SK-N-SH (cell line): ENCODE results near the gene CCDC102A. TPM values are rescaled to one million over a fixed set of nuclear protein-coding genes. Genes with fewer than 3 reads are reported as not detected.

Experiments used
- CTCF ChIA-PET: fragments of 300-600, 350-600 bp; formaldehyde crosslinking; extraction: SDS; loops from one replicate; lab custom pipeline; 2021; lab: Yijun Ruan, JAX
- POLR2A ChIA-PET: fragments of 350-600 bp; sonication (Branson Sonifier 250); formaldehyde crosslinking; extraction: SDS; loops from one replicate; lab custom pipeline; 2020; ENCODE audit warnings: antibody characterized with exemption, inconsistent platforms; lab: Yijun Ruan, JAX
- DNase-seq: peaks from one replicate; pipeline ENCODE4 v3.0.0; 2012
- H2AFZ ChIP-seq: fragments of 200-600 bp; sonication (generic); 2 replicates; pipeline ENCODE4 v1.8.1; 2016; ENCODE audit warnings: antibody characterized with exemption, mild to moderate bottlenecking, low read depth
- H3F3A ChIP-seq: fragments of 200-600 bp; sonication (generic); replicated peaks from 2 replicates; pipeline ENCODE3; 2016; ENCODE audit warnings: antibody characterized with exemption, mild to moderate bottlenecking; ENCODE audit not compliant: insufficient read depth
- H3K27ac ChIP-seq, 2 experiments: fragments of 200-500 bp in 1 of 2; fragments of 200-600 bp in 1 of 2; sonication (Bioruptor generic) in 1 of 2; sonication (generic), shearing (Covaris generic) in 1 of 2; 2 replicates each; pipeline versions ENCODE4 v1.5.1 to v1.6.1; 2014 to 2016; ENCODE audit warnings: low read depth in 2 of 2, inconsistent platforms in 1 of 2, low read length in 1 of 2, mild to moderate bottlenecking in 1 of 2, mixed read lengths in 1 of 2
- H3K27me3 ChIP-seq: fragments of 200-600 bp; sonication (generic), shearing (Covaris generic); 2 replicates; pipeline ENCODE4 v1.6.1; 2016; ENCODE audit warnings: mixed run types; ENCODE audit not compliant: insufficient read depth
- H3K36me3 ChIP-seq, 2 experiments: fragments of 200-500 bp in 1 of 2; fragments of 200-600 bp in 1 of 2; sonication (Bioruptor generic) in 1 of 2; sonication (generic) in 1 of 2; replicated peaks in 1 of 2; 2 replicates each; pipeline versions ENCODE3 to v1.5.1; 2014 to 2016; ENCODE audit warnings: low read length in 1 of 2, mild to moderate bottlenecking in 1 of 2; ENCODE audit not compliant: insufficient read depth in 2 of 2, control insufficient read depth in 1 of 2
- H3K4me1 ChIP-seq, 2 experiments: fragments of 200-500 bp in 1 of 2; fragments of 200-600 bp in 1 of 2; sonication (Bioruptor generic) in 1 of 2; sonication (generic), shearing (Covaris generic) in 1 of 2; 2 replicates each; pipeline versions ENCODE4 v1.5.1 to v1.6.1; 2014 to 2016; ENCODE audit warnings: low read depth in 1 of 2, low read length in 1 of 2, mixed run types in 1 of 2; ENCODE audit not compliant: insufficient read depth in 2 of 2, control insufficient read depth in 1 of 2
- H3K4me2 ChIP-seq: fragments of 200-600 bp; sonication (generic), shearing (Covaris generic); 2 replicates; pipeline ENCODE4 v1.6.1; 2017; ENCODE audit warnings: mixed run types
- H3K4me3 ChIP-seq, 2 experiments: fragments of 200-500 bp in 1 of 2; fragments of 200-600 bp in 1 of 2; sonication (Bioruptor generic) in 1 of 2; sonication (generic), shearing (Covaris generic) in 1 of 2; 2 replicates each; pipeline versions ENCODE4 v1.5.1 to v1.8.1; 2014 to 2016; ENCODE audit warnings: low read depth in 2 of 2, inconsistent platforms in 1 of 2, low read length in 1 of 2, mild to moderate bottlenecking in 1 of 2, mixed read lengths in 1 of 2, moderate library complexity in 1 of 2
- H3K79me2 ChIP-seq: fragments of 200-600 bp; sonication (generic); 2 replicates; pipeline ENCODE4 v1.8.1; 2017; ENCODE audit warnings: mild to moderate bottlenecking; ENCODE audit not compliant: insufficient read depth
- H3K9ac ChIP-seq: fragments of 200-600 bp; sonication (generic); 2 replicates; pipeline ENCODE4 v1.6.1; 2017; ENCODE audit warnings: mixed run types
- H3K9me2 ChIP-seq: fragments of 200-600 bp; sonication (generic); 2 replicates; pipeline ENCODE4 v1.6.1; 2017; ENCODE audit warnings: mixed run types
- H3K9me3 ChIP-seq: fragments of 200-600 bp; sonication (generic); 2 replicates; pipeline ENCODE4 v1.6.1; 2017; ENCODE audit warnings: mixed run types, mild to moderate bottlenecking, moderate library complexity
- H4K20me1 ChIP-seq: fragments of 200-600 bp; sonication (generic); 2 replicates; pipeline ENCODE4 v1.6.1; 2017; ENCODE audit warnings: mild to moderate bottlenecking, mixed run types; ENCODE audit not compliant: insufficient read depth
- ELF1 ChIP-seq: IDR thresholded peaks from 2 replicates; pipeline ENCODE4 v1.4.0; 2012
- EZH2phosphoT487 ChIP-seq: fragments of 200-600 bp; sonication (generic); IDR thresholded peaks from 2 replicates; pipeline ENCODE4 v1.6.1; 2017; ENCODE audit warnings: low read depth, mixed run types, mild to moderate bottlenecking, antibody characterized with exemption, moderate library complexity, borderline replicate concordance
- GATA2 ChIP-seq: sonication (generic); formaldehyde crosslinking; IDR thresholded peaks from 2 replicates; pipeline ENCODE4 v1.5.0; 2020; ENCODE audit warnings: mild to moderate bottlenecking, missing genetic modification reagents
- IRF3 ChIP-seq: fragments of 150-350 bp; IDR thresholded peaks from 2 replicates; pipeline ENCODE4 v1.6.1; 2016; ENCODE audit warnings: mild to moderate bottlenecking, low read depth, low read length
- SMC3 ChIP-seq: IDR thresholded peaks from 2 replicates; pipeline ENCODE4 v1.6.1; 2012; ENCODE audit warnings: low read depth, low read length, improper control_type of control experiment
- USF1 ChIP-seq: IDR thresholded peaks from 2 replicates; pipeline ENCODE4 v1.4.0; 2012; ENCODE audit warnings: low read depth, borderline replicate concordance
- USF2 ChIP-seq: fragments of 150-350 bp; IDR thresholded peaks from 2 replicates; pipeline ENCODE4 v1.6.1; 2017; ENCODE audit warnings: antibody characterized with exemption, low read length, low read depth, borderline replicate concordance
- ZBTB33 ChIP-seq: IDR thresholded peaks from 2 replicates; pipeline ENCODE4 v1.4.0; 2012; ENCODE audit warnings: low read depth, borderline replicate concordance
- WGBS: methylation state at CpG from one replicate; pipeline ENCODE4 v1.1.6; 2017; ENCODE audit warnings: low lambda C conversion rate; 5-methylcytosine and 5-hydroxymethylcytosine counted together
- polyA plus RNA-seq, 3 experiments: library from polyadenylated mRNA; depleted of rRNA; stranded (reverse); fragments of >200 nt; gene quantifications; 2 replicates each; pipeline ENCODE4 v1.2.3, GENCODE V29; 2012

The CCDC102A gene
- polyA plus RNA-seq, 1 of the 3 experiments (the other 2 are of a cell fraction), result 26.2 TPM

- Histone ChIP-seq H3K79me2 (peaks cover 7% of the 10 kb centered on the region; the same call in 1 of the 2 replicates), H4K20me1 (0 out of 2 replicates have a peak, but pooled peaks cover 9% of the 10 kb centered on the region), H3F3A (peaks cover 4% of the 10 kb centered on the region), H3K4me2 (no peak overlapping the region)
- no peak for TF ChIP-seq IRF3
- TF ChIP-seq GATA2 (CRISPR knock-in tag), result no peak
- TF ChIP-seq EZH2phosphoT487, result no peak
- TF ChIP-seq ELF1, result no peak
- TF ChIP-seq ZBTB33, result no peak
- TF ChIP-seq USF1, result no peak
- no peak for TF ChIP-seq USF2
- no peak for TF ChIP-seq SMC3
- TF ChIP-seq, all 33 proteins: peak for 0
- H3K27ac ChIP-seq, result peak overlapping the region in 1 of 2 experiments; percentile 95; a peak in 2 of 4 replicates
- CTCF ChIA-PET, result interaction anchor here (0.7 to 21.0 kb wide), 5 partner anchors 12 to 39 kb away, joined by 4 to 354 read pairs (median 6); partner anchors contain the start of genes CIAPIN1, COQ9 and POLR2C
- no peaks in the 10 kb centered on the region for H3K9me2 ChIP-seq
- H2AFZ ChIP-seq, result no peak overlapping the region
- no peak for DNase-seq
- no peak overlapping the region for H3K9ac ChIP-seq
- H3K27me3 ChIP-seq, result no peaks in the 10 kb centered on the region
- H3K4me1 ChIP-seq, result peaks cover 7 to 97% of the 10 kb centered on the region in 2 experiments
- POLR2A ChIA-PET, result interaction anchor here (0.5 to 5.1 kb wide), 6 partner anchors 9 to 132 kb away, joined by 3 to 52 read pairs (median 4); partner anchors contain the start of genes CIAPIN1, COQ9 and DOK4
- no peaks in the 10 kb centered on the region for H3K9me3 ChIP-seq
- H3K36me3 ChIP-seq, result peaks cover 14 to 46% of the 10 kb centered on the region in 2 experiments
- WGBS, result 93% methylated on average over 24 of the region's 30 CpGs
- H3K4me3 ChIP-seq, result no peak overlapping the region
Measured at GRCh38 chr16:57474671-57475661, 61.4 kb downstream of the CCDC102A start.
